Measurements from ENCODE around the gene IFT172.
"Not testable (repeated sequence)": the region's sequence is repeated elsewhere in the genome, so short reads cannot be mapped to it uniquely, and the experiment has no call there.

Gene IFT172

GRCh38 chr2:27428213-27428977 lies 61.1 kb downstream of the IFT172 start, which contains the start of gene NRBP1:
Gene NRBP1, plus strand, starts transcription at chr2:27428631. Its CDS starts 4,643 bp downstream, at chr2:27433274.
- peak; percentile 97 for DNase-seq (ENCODE audit: low spot score)

- DNase-seq (ENCODE audit: low spot score) = no peak
These were observed 61.7 kb downstream of the IFT172 start for GRCh38 chr2:27427863-27428212.

- DNase-seq (ENCODE audit: low spot score) = not testable (repeated sequence)
These were observed 64.5 kb downstream of the IFT172 start for GRCh38 chr2:27425039-27425438.

GRCh38 chr2:27422958-27423357 lies 66.6 kb downstream of the IFT172 start:
- DNase-seq (ENCODE audit: low spot score) = no peak

GRCh38 chr2:27421660-27422250 lies 67.8 kb downstream of the IFT172 start:
- no peak for DNase-seq (ENCODE audit: low spot score)

- no peak for DNase-seq (ENCODE audit: low spot score)
These were observed 68.5 kb downstream of the IFT172 start for GRCh38 chr2:27420996-27421395.

- DNase-seq (ENCODE audit: low spot score) = no peak
These were observed 73.4 kb downstream of the IFT172 start for GRCh38 chr2:27416151-27416550.

GRCh38 chr2:27412419-27413152 lies 77.0 kb downstream of the IFT172 start:
- DNase-seq (ENCODE audit: low spot score) = no peak

- DNase-seq (ENCODE audit: low spot score) = peak; percentile 96
These were observed 80.0 kb downstream of the IFT172 start, which contains the start of gene PPM1G for GRCh38 chr2:27409321-27410073. Gene PPM1G, minus strand, starts transcription at chr2:27409591. Its CDS starts 169 bp downstream, at chr2:27409422.

GRCh38 chr2:27408601-27409320 lies 80.8 kb downstream of the IFT172 start:
- no peak for DNase-seq (ENCODE audit: low spot score)

GRCh38 chr2:27407798-27408491 lies 81.6 kb downstream of the IFT172 start:
- DNase-seq (ENCODE audit: low spot score) = no peak

GRCh38 chr2:27400348-27401135 lies 89.0 kb downstream of the IFT172 start:
- DNase-seq (ENCODE audit: low spot score) = no peak

- DNase-seq (ENCODE audit: low spot score) = no peak
These were observed 90.6 kb downstream of the IFT172 start for GRCh38 chr2:27398962-27399361.
